Kidney glomerular epithelial cell (primary cell): Measurements from ENCODE around the gene STUM.
A peak's percentile ranks its signal among the peaks of the same experiment; 100 is the strongest.

Experiments used
- DNase-seq: peaks from one replicate; lab custom pipeline; 2025; lab: John Stamatoyannopoulos, UW

The STUM gene

GRCh38 chr1:226534098-226534497, 14.5 kb upstream of the STUM start:
- no peak for DNase-seq

DNA sequence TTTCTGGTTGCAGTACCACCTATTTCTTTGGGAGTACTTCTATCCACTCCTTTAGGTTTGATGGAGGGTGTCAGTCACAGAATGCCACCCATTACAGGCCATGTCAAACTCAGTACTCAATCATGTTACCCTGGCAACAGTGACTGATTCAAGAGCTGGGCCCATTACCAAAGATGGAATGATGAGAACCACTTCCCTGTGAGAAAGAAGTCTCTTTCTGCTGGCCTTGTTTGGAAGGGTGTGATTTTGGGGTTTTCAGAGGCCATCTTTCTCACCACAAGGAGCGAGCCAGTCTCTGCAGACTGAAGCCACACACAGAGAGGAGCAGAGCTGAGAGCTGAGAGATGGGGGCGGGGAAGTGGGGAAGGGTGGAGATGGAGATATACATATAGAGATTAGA, 13.9 kb upstream of the STUM start:
- no peak for DNase-seq

- DNase-seq = no peak
Observed at GRCh38 chr1:226535666-226536065, 12.9 kb upstream of the STUM start.

GRCh38 chr1:226541231-226541630, 7.3 kb upstream of the STUM start:
- no peak for DNase-seq

DNA sequence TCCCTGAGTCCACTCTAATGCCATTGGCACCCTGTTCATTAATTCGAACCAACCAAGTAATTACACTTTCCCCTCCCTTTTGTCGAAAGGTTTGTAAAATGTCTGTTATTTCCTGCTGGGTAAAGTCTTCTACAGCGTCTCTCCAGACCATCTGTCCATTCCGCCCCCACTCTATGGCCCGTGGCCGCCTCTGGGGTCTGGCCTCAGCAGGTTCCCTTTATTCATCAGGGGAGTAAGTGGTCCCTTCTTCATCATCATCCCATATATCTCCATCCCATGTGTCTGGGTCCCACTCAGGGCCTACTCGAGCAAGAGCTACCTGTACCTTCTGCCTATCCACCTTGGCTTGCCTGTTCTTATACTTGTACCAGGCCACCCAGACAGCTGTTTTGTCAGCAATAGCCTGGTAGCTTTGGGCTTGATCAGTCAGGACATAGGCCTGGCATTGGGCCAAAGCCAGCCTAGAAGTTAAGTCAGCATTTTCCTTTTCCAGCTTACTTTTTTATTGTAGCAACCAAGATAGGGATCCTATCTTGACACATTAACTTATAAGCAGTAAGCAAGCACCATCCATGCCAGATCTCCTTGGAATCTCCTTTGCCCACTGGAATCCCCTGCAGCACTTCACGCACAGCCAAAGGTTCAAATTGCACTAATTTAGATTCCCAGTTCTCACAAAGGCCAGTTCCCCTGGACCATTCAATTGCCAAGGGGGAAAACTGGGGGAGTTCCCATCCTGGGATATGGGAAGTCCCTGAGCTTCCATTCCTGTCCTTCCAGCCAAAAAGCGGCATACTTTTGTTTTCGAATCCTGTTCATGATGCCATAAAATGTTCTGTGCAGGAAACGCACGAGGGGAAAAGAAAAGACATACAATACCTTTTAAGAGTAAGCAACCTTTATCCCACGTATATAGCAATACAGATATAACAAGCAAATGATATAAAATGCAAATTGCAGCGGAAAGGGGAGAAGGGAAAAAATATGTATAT, 6.6 kb upstream of the STUM start:
- no peak for DNase-seq

- DNase-seq = no peak
Observed at GRCh38 chr1:226542623-226543103, 5.9 kb upstream of the STUM start.

DNA sequence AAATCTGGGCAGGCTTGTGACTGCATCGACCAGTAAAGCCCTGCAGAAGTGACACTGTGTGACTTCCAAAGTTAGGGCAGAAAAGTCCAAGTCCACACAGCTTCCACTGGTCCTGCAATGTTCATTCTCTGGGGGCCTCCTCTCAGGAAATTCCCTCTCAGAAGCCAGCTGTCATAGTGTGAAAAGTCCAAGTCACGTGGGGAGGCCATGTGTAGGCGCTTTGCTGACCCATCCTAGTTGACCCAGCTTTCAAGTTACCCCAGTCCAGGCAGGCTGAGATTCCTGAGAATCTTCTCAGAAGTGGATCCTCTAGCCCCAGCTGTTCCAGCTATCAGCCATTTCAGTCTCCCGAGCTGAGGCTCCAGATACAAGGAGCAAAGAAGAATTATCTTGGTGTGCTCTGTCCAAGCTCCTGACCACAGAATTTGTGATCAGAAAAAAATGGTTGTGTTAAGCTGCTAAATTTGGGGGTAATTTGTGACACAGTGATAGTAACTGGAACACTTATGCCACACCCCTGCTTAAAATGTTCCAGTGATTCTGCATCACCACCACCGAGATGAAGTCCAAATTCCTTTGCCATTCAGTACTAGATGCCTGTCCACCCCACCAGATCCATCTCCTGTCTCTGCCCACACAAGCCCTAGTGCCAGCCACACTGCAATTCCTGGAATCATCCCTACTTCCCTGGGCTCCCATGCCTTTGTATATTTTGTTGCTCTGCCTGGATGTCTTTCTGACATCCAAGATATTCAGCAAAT, 2.5 kb upstream of the STUM start:
- DNase-seq = no peak

DNA sequence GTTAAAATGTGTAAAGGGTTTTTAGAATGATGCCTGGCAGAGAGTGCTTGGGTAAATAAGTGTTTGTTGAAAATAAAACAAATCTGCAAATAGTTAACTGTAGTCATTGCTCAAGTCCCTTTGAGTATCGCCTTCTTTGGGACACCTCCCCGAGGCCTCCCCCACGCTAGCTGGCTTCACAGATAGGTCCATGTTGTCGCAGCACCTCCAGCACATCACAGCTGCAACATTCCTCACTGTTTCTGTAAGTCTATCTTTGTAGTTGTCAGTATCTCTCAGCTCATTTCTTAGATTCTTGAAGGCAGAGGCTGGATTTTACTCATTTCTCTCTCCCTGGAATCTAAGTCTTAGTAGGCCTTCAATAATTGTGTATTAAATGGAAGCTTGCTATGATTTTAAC, 1.6 kb upstream of the STUM start:
- no peak for DNase-seq

DNA sequence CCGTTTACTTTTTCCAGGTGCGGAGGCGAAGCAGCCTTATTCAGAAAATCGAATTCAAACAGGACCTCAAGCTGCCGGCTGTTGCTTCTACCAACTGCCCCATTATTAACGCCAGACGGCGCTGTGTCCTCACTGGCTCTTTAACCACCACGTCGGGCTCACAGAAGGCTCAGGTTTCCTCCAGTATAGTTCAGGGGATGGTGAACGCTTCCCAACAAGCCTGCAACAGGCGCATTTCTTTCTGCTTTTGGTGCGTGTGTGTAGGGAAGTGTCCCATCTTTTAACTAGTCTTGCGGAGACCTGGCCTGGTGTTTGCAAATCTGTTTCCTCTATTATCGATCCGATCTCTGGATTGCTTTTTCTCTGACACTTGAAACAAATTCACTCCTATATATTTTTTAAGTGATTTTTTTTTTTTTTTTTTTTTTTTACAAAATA, 791 bp upstream of the STUM start:
- DNase-seq = peak; percentile 82

GRCh38 chr1:226549094-226549936, 751 bp downstream of the STUM start:
- DNase-seq = no peak

DNA sequence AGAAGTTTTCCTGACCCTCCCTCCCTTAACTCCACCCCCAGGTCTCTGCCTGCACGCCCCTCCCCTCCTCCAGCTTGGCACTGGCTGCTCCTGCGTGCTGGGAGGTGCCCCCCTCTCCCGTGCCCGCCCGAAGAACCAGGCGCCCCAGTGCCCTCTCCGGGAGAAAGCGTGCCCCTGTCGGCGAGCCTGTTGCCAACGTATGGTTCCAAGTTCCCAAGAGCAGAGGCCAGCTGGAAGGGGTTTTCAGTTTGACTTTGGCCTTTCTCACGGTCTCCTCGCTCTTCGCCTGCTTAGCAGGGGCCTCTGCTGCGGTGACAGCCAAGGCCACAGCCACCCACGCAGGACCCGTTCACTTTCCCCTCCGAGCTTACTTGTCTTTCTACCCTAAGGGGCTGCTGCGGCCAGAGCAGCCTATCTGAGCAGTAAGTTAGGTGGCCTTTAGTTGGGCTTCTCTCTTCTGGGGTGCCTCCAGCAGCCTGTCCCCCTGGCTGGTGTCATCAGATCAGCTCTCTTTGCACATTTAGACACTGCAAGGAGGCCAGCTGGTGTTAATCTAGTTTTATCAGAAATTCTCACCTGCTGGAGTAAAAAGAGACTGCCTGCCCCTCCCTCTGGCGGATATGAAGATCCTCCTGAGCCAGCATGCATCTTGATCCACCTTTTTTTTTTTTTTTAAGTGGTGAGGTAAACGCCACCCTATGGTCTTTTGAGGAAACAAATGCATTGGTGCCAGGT, 1.5 kb downstream of the STUM start:
- DNase-seq = no peak

GRCh38 chr1:226550672-226551041, 2.1 kb downstream of the STUM start:
- DNase-seq = no peak

DNA sequence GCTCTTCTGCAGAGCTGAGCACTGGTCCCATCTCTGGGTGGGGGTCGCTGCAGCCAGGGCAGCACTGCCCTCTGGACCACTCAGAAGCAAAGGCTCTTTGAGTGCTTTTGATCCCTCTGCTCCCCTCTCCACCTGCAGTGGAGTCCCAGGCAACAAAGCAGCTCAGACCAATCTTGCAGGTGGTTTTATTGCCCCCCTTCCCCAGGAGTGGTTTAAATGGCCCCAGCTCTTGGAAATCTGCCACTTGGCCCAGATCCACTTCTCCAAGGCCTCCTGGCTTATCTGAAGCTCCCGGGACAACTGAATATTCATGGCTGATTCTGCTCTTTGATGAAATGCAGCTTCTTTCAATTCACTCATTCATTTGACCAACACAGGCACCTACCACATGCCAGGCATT, 2.7 kb downstream of the STUM start:
- no peak for DNase-seq

DNA sequence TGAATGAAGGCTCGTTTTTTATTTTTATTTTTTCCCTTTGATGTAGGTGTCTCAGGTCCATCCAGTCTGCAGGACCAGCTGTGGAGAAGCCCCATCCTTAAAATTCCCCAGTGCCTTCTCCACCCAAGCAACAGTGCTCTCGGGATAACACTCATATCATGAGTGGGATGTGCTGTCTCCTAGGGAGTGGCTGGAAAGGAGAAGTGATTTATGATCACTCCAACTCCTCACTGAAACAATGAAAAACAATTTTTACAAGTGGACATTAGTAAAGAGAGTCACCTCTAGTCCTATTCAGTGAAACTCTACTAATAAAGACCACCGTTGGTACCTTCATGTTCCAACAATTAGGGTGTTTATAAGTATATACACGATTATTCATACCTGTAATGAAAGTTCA, 3.5 kb downstream of the STUM start:
- no peak for DNase-seq

GRCh38 chr1:226553266-226553923, 4.8 kb downstream of the STUM start:
- no peak for DNase-seq

DNA sequence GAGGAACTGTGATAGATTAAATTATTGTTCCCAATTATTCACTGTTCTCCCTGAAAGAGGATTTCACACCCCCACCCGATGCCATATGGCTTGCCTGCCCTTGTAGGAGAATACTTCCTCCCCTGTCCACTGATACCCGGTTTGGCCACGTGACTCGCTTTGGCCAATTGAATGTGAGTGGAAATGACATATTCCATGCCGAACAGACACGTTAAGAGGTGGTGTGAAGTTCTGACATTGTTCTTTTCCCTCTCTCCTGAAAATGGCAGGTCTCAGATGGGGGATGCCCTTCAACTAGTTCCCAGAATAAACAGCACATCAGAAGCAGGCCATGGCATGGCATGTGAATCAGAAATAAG, 5.3 kb downstream of the STUM start:
- DNase-seq = no peak

DNA sequence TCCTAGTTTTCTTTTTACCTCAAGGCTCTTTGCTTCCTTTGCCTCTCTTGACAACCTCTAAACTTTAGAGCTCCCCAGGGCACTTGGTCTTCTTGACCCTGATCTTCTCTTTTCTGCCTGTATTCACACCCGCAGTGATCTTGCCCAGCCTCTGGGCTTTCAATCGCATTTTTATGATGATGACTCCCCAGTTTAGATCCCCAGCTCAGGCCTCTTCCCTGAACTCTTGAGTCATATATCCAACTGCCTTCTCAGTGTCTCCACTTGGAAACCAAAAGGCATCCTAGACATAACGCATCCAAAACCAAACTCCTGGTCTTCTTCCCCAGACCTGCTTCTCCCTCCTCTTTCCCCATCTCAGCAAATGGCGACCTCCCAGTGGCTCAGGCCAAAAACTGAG, 6.5 kb downstream of the STUM start:
- DNase-seq = no peak

DNA sequence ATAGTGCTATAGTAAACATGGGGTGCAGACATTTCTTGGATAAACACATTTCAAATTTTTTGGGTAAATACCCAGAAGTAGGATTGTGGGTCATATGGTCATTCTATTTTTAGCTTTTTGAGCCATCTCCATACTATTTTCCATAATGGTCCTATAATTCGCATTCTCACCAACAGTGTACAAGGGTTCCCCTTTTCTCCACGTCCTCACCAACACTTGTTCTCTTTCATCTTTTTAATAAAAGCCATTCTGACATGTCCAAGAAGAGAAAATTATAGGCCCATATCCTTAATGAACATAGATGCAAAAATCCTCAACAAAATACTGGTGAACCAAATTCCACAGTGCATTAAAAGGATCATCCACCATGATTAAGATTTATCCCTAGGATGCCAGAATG, 8.9 kb downstream of the STUM start:
- no peak for DNase-seq

DNA sequence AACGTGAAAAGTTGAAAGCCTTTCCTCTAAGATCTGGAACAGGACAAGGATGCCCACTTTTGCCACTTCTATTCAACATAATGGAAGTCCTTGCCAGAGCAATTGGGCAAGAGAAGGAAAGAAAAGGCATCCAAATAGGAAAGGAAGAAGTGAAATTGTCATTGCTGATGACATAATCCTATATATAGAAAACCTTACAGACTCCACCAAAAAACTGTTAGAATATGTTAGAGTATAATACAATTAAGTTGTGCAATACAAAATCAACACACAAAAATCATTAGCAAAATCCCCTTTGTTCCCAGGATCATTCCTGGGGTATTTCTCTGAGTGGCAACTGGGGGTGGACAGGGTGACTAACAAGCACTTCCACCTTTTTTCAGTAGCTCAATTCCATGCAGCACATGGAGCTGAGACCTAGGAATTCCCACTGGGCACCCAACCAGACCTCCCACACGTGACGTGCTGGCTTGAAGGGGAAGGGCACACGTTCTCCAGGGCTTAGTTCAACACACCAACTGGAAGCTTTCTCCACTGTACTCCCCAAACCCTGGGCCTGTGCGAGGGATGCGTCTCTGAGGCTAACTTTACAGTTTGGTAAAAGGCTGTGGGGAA, 9.6 kb downstream of the STUM start:
- DNase-seq = peak; percentile 36

DNA sequence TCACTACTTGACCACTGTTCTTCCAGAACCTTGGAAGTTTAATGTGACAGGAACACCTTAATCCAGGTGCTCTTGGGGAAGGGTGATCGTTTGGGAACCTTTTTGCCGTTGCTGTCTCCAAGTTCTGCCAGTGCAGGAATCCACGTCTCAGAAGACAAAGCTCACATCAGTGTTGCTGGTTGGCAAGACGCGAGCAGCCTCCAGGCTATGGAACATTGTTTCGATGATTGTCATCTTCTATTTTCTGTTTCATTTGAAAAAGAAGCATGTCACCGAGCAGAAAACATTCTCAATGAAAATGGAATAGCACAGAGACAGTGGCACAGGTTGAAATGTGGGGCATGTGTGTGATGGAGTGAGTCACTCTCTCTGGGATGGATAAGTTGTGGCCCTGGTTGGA, 11.7 kb downstream of the STUM start:
- no peak for DNase-seq

DNA sequence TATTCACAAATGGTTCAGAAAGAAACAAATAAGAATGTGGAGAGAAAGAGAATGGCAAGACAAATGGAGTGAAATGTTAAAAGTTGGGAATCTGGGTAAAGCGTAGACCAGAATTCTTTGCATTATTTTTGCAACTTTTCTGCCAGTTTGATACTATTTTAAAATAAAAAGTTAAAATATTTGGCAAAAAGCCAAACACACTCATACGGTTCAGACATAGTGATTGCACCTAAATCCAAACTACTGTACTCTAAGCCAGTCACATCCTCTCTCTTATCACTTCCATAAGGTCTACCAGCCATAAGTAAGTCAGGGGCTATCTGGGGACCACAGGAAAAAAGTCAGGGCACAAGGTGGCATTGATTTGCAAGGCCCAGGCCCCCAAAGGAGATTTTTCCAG, 14.4 kb downstream of the STUM start:
- no peak for DNase-seq
